Measurements from ENCODE around the gene LTF. TPM values are rescaled to one million over a fixed set of nuclear protein-coding genes. Genes with fewer than 3 reads are reported as not detected.
"Not testable (repeated sequence)": the region's sequence is repeated elsewhere in the genome, so short reads cannot be mapped to it uniquely, and the experiment has no call there.

The LTF gene
- total RNA-seq, 3 donors from 2014 or later = not detected

- Mint-ChIP-seq H3K36me3 (ENCODE audit: insufficient read depth) (no peaks in the 10 kb centered on the region), H3K4me3 (no peak overlapping the region), H3K9me3 (no peaks in the 10 kb centered on the region), H3K27me3 (ENCODE audit: low read depth) (peaks cover 7% of the 10 kb centered on the region), H3K4me1 (ENCODE audit: low read depth) (no peaks in the 10 kb centered on the region)
- DNase-seq (no peak), ATAC-seq (no peak)
Measured at GRCh38 chr3:46449755-46450552, 14.8 kb downstream of the LTF start.

- H3K27me3 Mint-ChIP-seq (ENCODE audit: low read depth) = peaks cover 6% of the 10 kb centered on the region
- ATAC-seq (no peak), DNase-seq (no peak)
- no peak overlapping the region for H3K4me3 Mint-ChIP-seq
- H3K36me3 Mint-ChIP-seq (ENCODE audit: insufficient read depth) = no peaks in the 10 kb centered on the region
- no peaks in the 10 kb centered on the region for H3K9me3 Mint-ChIP-seq
- no peaks in the 10 kb centered on the region for H3K4me1 Mint-ChIP-seq (ENCODE audit: low read depth)
Measured at GRCh38 chr3:46448721-46449120, 16.0 kb downstream of the LTF start.

GRCh38 chr3:46447228-46447985, 17.3 kb downstream of the LTF start:
- no peak for DNase-seq
- H3K4me1 Mint-ChIP-seq (ENCODE audit: low read depth) = no peaks in the 10 kb centered on the region
- H3K4me3 Mint-ChIP-seq = no peak overlapping the region
- peaks cover 6% of the 10 kb centered on the region for H3K27me3 Mint-ChIP-seq (ENCODE audit: low read depth)
- no peaks in the 10 kb centered on the region for H3K36me3 Mint-ChIP-seq (ENCODE audit: insufficient read depth)
- no peak for ATAC-seq
- H3K9me3 Mint-ChIP-seq = no peaks in the 10 kb centered on the region

GRCh38 chr3:46442576-46443530, 21.9 kb downstream of the LTF start:
- no peaks in the 10 kb centered on the region for H3K27me3 Mint-ChIP-seq (ENCODE audit: low read depth)
- ATAC-seq = no peak
- no peak overlapping the region for H3K4me3 Mint-ChIP-seq
- peak; percentile 47 for DNase-seq
- peaks cover 21% of the 10 kb centered on the region for H3K4me1 Mint-ChIP-seq (ENCODE audit: low read depth)
- no peaks in the 10 kb centered on the region for H3K36me3 Mint-ChIP-seq (ENCODE audit: insufficient read depth)
- no peaks in the 10 kb centered on the region for H3K9me3 Mint-ChIP-seq

GRCh38 chr3:46440531-46441294, 24.0 kb downstream of the LTF start:
- Mint-ChIP-seq H3K4me3 (no peak overlapping the region), H3K27me3 (ENCODE audit: low read depth) (no peaks in the 10 kb centered on the region), H3K36me3 (ENCODE audit: insufficient read depth) (no peaks in the 10 kb centered on the region), H3K9me3 (no peaks in the 10 kb centered on the region), H3K4me1 (ENCODE audit: low read depth) (peaks cover 21% of the 10 kb centered on the region)
- ATAC-seq (peak; percentile 93 to 94), DNase-seq (no peak)

GRCh38 chr3:46438831-46439230, 25.9 kb downstream of the LTF start:
- Mint-ChIP-seq H3K4me3 (no peak overlapping the region), H3K36me3 (ENCODE audit: insufficient read depth) (no peaks in the 10 kb centered on the region), H3K4me1 (ENCODE audit: low read depth) (peaks cover 21% of the 10 kb centered on the region), H3K27me3 (ENCODE audit: low read depth) (no peaks in the 10 kb centered on the region), H3K9me3 (no peaks in the 10 kb centered on the region)
- DNase-seq (no peak), ATAC-seq (no peak)

- ATAC-seq (no peak), DNase-seq (no peak)
- no peaks in the 10 kb centered on the region for H3K36me3 Mint-ChIP-seq (ENCODE audit: insufficient read depth)
- no peaks in the 10 kb centered on the region for H3K27me3 Mint-ChIP-seq (ENCODE audit: low read depth)
- peaks cover 3% of the 10 kb centered on the region for H3K4me1 Mint-ChIP-seq (ENCODE audit: low read depth)
- H3K9me3 Mint-ChIP-seq = peaks cover 5% of the 10 kb centered on the region
- H3K4me3 Mint-ChIP-seq = no peak overlapping the region
Measured at GRCh38 chr3:46435081-46435726, 29.5 kb downstream of the LTF start.

- Mint-ChIP-seq H3K9me3 (peaks cover 5% of the 10 kb centered on the region), H3K27me3 (ENCODE audit: low read depth) (no peaks in the 10 kb centered on the region), H3K4me1 (ENCODE audit: low read depth) (peaks cover 2% of the 10 kb centered on the region), H3K4me3 (no peak overlapping the region), H3K36me3 (ENCODE audit: insufficient read depth) (no peaks in the 10 kb centered on the region)
- DNase-seq (no peak), ATAC-seq (no peak)
Measured at GRCh38 chr3:46433841-46434240, 30.9 kb downstream of the LTF start.

GRCh38 chr3:46433118-46433517, 31.6 kb downstream of the LTF start:
- not testable (repeated sequence) for H3K36me3 Mint-ChIP-seq (ENCODE audit: insufficient read depth); H3K27me3 Mint-ChIP-seq (ENCODE audit: low read depth); H3K4me1 Mint-ChIP-seq (ENCODE audit: low read depth); DNase-seq; H3K9me3 Mint-ChIP-seq; ATAC-seq; H3K4me3 Mint-ChIP-seq

GRCh38 chr3:46431905-46432304, 32.8 kb downstream of the LTF start:
- H3K36me3 Mint-ChIP-seq (ENCODE audit: insufficient read depth); H3K4me3 Mint-ChIP-seq; H3K4me1 Mint-ChIP-seq (ENCODE audit: low read depth); H3K9me3 Mint-ChIP-seq; DNase-seq; H3K27me3 Mint-ChIP-seq (ENCODE audit: low read depth); ATAC-seq: not testable (repeated sequence)

- not testable (repeated sequence) for H3K27me3 Mint-ChIP-seq (ENCODE audit: low read depth); DNase-seq; H3K36me3 Mint-ChIP-seq (ENCODE audit: insufficient read depth); H3K4me1 Mint-ChIP-seq (ENCODE audit: low read depth); H3K9me3 Mint-ChIP-seq; ATAC-seq; H3K4me3 Mint-ChIP-seq
Measured at GRCh38 chr3:46430879-46431278, 33.8 kb downstream of the LTF start.

- Mint-ChIP-seq H3K4me1 (ENCODE audit: low read depth) (peaks cover 9% of the 10 kb centered on the region), H3K36me3 (ENCODE audit: insufficient read depth) (no peaks in the 10 kb centered on the region), H3K4me3 (no peak overlapping the region), H3K27me3 (ENCODE audit: low read depth) (peaks cover 2% of the 10 kb centered on the region), H3K9me3 (peaks cover 5% of the 10 kb centered on the region)
- no peak for ATAC-seq
- no peak for DNase-seq
Measured at GRCh38 chr3:46429671-46430070, 35.0 kb downstream of the LTF start.

GRCh38 chr3:46429250-46429649, 35.5 kb downstream of the LTF start:
- DNase-seq (no peak), ATAC-seq (no peak)
- peaks cover 5% of the 10 kb centered on the region for H3K9me3 Mint-ChIP-seq
- H3K36me3 Mint-ChIP-seq (ENCODE audit: insufficient read depth) = no peaks in the 10 kb centered on the region
- H3K27me3 Mint-ChIP-seq (ENCODE audit: low read depth) = peaks cover 2% of the 10 kb centered on the region
- H3K4me1 Mint-ChIP-seq (ENCODE audit: low read depth) = peaks cover 9% of the 10 kb centered on the region
- no peak overlapping the region for H3K4me3 Mint-ChIP-seq

Data from activated T-cell treated with anti-CD3 and anti-CD28 coated beads, Interleukin-2, amount 50 U/mL, for 4 hours (primary cell).